ENCODE measurements around the gene IFNAR1. TPM values are rescaled to one million over a fixed set of nuclear protein-coding genes. Genes with fewer than 3 reads are reported as not detected.

The IFNAR1 gene
- polyA plus RNA-seq, 1 donor from 2014 or later, result 15.5 TPM

DNA sequence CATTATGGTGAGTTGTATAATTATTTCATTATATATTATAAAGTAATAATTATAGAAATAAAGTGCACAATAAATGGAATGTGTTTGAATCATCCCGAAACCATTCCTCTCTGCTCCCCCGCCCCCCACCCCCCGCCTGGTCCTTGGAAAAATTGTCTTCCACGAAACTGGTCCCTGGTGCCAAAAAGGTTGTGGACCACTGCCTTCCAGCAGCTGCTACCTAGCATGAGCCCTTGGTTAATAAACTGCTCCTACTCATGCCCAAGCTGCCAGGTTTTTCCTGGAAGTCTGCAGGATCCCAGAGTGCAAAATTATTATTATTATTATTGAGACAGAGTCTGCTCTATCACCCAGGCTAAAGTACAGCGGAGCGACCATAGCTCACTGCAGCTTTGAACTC, 71.7 kb downstream of the IFNAR1 start:
- H3K27ac ChIP-seq (ENCODE audit: low read length), result no peak overlapping the region
- H3K9me3 ChIP-seq (ENCODE audit: low read length), result no peaks in the 10 kb centered on the region
- no peaks in the 10 kb centered on the region for H3K79me2 ChIP-seq (replicated peaks; ENCODE audit: insufficient read depth, low read length)
- H3K27me3 ChIP-seq (ENCODE audit: insufficient read depth, low read depth, low read length), result no peaks in the 10 kb centered on the region
- no peaks in the 10 kb centered on the region for H3K36me3 ChIP-seq (ENCODE audit: insufficient read depth, low read length)
- no peaks in the 10 kb centered on the region for H3F3A ChIP-seq (ENCODE audit: insufficient read depth, low read length, poor library complexity, severe bottlenecking)
- no peak overlapping the region for H3K4me3 ChIP-seq (ENCODE audit: low read length)
- H4K20me1 ChIP-seq (ENCODE audit: insufficient read depth), result no peaks in the 10 kb centered on the region
- no peak overlapping the region for H3K4me2 ChIP-seq (ENCODE audit: low read length)
- TF ChIP-seq TAF1 (IDR thresholded peaks at IDR 0.05; ENCODE audit: low read depth), result no peak
- TF ChIP-seq SMC3 (conservative IDR thresholded peaks at IDR 0.05; ENCODE audit: poor library complexity), result no peak
- TF ChIP-seq, protein P1, sequence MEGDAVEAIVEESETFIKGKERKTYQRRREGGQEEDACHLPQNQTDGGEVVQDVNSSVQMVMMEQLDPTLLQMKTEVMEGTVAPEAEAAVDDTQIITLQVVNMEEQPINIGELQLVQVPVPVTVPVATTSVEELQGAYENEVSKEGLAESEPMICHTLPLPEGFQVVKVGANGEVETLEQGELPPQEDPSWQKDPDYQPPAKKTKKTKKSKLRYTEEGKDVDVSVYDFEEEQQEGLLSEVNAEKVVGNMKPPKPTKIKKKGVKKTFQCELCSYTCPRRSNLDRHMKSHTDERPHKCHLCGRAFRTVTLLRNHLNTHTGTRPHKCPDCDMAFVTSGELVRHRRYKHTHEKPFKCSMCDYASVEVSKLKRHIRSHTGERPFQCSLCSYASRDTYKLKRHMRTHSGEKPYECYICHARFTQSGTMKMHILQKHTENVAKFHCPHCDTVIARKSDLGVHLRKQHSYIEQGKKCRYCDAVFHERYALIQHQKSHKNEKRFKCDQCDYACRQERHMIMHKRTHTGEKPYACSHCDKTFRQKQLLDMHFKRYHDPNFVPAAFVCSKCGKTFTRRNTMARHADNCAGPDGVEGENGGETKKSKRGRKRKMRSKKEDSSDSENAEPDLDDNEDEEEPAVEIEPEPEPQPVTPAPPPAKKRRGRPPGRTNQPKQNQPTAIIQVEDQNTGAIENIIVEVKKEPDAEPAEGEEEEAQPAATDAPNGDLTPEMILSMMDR (IDR thresholded peaks at IDR 0.05; ENCODE audit: poor library complexity, severe bottlenecking), result no peak
- TF ChIP-seq EP300 (conservative IDR thresholded peaks at IDR 0.05; ENCODE audit: poor library complexity, severe bottlenecking), result no peak
- no peak for TF ChIP-seq RAD21 (conservative IDR thresholded peaks at IDR 0.05)
- TF ChIP-seq POLR2AphosphoS5 (IDR thresholded peaks at IDR 0.05), result no peak
- TF ChIP-seq, protein P2, sequence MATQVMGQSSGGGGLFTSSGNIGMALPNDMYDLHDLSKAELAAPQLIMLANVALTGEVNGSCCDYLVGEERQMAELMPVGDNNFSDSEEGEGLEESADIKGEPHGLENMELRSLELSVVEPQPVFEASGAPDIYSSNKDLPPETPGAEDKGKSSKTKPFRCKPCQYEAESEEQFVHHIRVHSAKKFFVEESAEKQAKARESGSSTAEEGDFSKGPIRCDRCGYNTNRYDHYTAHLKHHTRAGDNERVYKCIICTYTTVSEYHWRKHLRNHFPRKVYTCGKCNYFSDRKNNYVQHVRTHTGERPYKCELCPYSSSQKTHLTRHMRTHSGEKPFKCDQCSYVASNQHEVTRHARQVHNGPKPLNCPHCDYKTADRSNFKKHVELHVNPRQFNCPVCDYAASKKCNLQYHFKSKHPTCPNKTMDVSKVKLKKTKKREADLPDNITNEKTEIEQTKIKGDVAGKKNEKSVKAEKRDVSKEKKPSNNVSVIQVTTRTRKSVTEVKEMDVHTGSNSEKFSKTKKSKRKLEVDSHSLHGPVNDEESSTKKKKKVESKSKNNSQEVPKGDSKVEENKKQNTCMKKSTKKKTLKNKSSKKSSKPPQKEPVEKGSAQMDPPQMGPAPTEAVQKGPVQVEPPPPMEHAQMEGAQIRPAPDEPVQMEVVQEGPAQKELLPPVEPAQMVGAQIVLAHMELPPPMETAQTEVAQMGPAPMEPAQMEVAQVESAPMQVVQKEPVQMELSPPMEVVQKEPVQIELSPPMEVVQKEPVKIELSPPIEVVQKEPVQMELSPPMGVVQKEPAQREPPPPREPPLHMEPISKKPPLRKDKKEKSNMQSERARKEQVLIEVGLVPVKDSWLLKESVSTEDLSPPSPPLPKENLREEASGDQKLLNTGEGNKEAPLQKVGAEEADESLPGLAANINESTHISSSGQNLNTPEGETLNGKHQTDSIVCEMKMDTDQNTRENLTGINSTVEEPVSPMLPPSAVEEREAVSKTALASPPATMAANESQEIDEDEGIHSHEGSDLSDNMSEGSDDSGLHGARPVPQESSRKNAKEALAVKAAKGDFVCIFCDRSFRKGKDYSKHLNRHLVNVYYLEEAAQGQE (IDR thresholded peaks at IDR 0.05; ENCODE audit: borderline replicate concordance), result no peak
- TF ChIP-seq EZH2 (IDR thresholded peaks at IDR 0.05; ENCODE audit: borderline replicate concordance, insufficient read depth, low read length, poor library complexity, severe bottlenecking), result no peak
- no peak for TF ChIP-seq MXI1 (conservative IDR thresholded peaks at IDR 0.05; ENCODE audit: poor library complexity, severe bottlenecking)
- no peak overlapping the region for H2AFZ ChIP-seq (ENCODE audit: low read depth, low read length)
- no peak overlapping the region for H3K9ac ChIP-seq (ENCODE audit: low read length)
- H3K9me2 ChIP-seq (ENCODE audit: insufficient read depth, low read length), result no peaks in the 10 kb centered on the region

DNA sequence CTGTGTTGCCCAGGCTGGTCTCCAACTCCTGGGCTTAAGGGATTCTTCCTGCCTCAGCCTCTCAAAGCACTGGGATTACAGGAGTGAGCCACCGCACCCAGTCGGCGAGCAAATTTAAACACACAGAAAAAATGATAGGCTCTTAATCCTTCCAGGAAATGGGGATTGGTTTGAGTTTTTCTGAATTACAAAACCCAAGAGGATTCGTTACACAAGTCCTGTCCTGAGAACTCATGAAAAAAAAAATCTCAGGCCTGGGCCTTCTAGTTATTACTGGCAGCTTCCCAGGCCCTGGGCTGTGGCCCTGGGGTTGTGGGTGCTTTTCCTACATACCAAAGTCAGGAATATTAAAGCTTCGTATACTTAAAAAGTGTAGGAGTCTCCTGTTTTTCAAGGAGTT, 72.2 kb downstream of the IFNAR1 start:
- no peaks in the 10 kb centered on the region for H3K79me2 ChIP-seq (replicated peaks; ENCODE audit: insufficient read depth, low read length)
- H3F3A ChIP-seq (ENCODE audit: insufficient read depth, low read length, poor library complexity, severe bottlenecking), result no peaks in the 10 kb centered on the region
- H4K20me1 ChIP-seq (ENCODE audit: insufficient read depth), result no peaks in the 10 kb centered on the region
- no peaks in the 10 kb centered on the region for H3K9me3 ChIP-seq (ENCODE audit: low read length)
- no peaks in the 10 kb centered on the region for H3K9me2 ChIP-seq (ENCODE audit: insufficient read depth, low read length)
- no peak overlapping the region for H3K4me2 ChIP-seq (ENCODE audit: low read length)
- no peak overlapping the region for H2AFZ ChIP-seq (ENCODE audit: low read depth, low read length)
- no peaks in the 10 kb centered on the region for H3K36me3 ChIP-seq (ENCODE audit: insufficient read depth, low read length)
- H3K9ac ChIP-seq (ENCODE audit: low read length), result no peak overlapping the region
- H3K4me3 ChIP-seq (ENCODE audit: low read length), result no peak overlapping the region
- TF ChIP-seq RAD21 (conservative IDR thresholded peaks at IDR 0.05) (no peak), SMC3 (conservative IDR thresholded peaks at IDR 0.05; ENCODE audit: poor library complexity) (no peak), EZH2 (IDR thresholded peaks at IDR 0.05; ENCODE audit: borderline replicate concordance, insufficient read depth, low read length, poor library complexity, severe bottlenecking) (no peak), POLR2AphosphoS5 (IDR thresholded peaks at IDR 0.05) (no peak), EP300 (conservative IDR thresholded peaks at IDR 0.05; ENCODE audit: poor library complexity, severe bottlenecking) (no peak), MXI1 (conservative IDR thresholded peaks at IDR 0.05; ENCODE audit: poor library complexity, severe bottlenecking) (no peak), TAF1 (IDR thresholded peaks at IDR 0.05; ENCODE audit: low read depth) (no peak)
- TF ChIP-seq, protein P1 (IDR thresholded peaks at IDR 0.05; ENCODE audit: poor library complexity, severe bottlenecking), result no peak
- TF ChIP-seq, protein P2 (IDR thresholded peaks at IDR 0.05; ENCODE audit: borderline replicate concordance), result no peak
- no peak overlapping the region for H3K27ac ChIP-seq (ENCODE audit: low read length)
- no peaks in the 10 kb centered on the region for H3K27me3 ChIP-seq (ENCODE audit: insufficient read depth, low read depth, low read length)
